Measurements from ENCODE around the gene ITLN2. TPM values are rescaled to one million over a fixed set of nuclear protein-coding genes. Genes with fewer than 3 reads are reported as not detected.
"Not testable (repeated sequence)": the region's sequence is repeated elsewhere in the genome, so short reads cannot be mapped to it uniquely, and the experiment has no call there.

The ITLN2 gene
- polyA plus RNA-seq, 1 donor (not counting 4 experiments of a cell fraction or from before 2014, with no cell fraction given) = 0.22 TPM

DNA sequence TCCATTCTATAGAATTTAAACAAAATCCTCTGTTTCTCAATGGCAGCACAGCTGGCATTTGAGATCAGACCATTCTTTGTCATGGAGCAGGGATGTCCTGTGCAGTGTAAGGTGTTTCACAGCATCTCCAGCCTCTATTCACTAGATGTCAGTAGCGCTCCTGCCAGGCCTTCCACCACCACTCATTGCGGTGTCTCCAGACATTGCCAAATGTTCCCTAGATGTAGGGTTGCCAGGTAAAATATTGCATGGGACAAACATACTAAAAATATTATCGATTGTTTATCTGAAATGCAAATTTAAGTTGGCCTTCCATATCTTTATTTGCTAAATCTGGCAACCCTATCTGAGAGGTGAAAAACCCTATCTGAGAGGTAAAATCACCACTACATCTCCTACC is 11.7 kb downstream of the ITLN2 start:
- Histone ChIP-seq H3K4me3 (ENCODE audit: control insufficient read depth in 2 of 3, extremely low read depth in 1 of 3, insufficient read depth in 2 of 3, low read depth in 1 of 3, low read length in 3 of 3) (no peak overlapping the region), H3K27me3 (ENCODE audit: control insufficient read depth, extremely low read depth, insufficient read depth, low read length) (no peaks in the 10 kb centered on the region), H3K9me1 (ENCODE audit: control insufficient read depth, extremely low read depth, insufficient read depth, low read length) (no peaks in the 10 kb centered on the region), H4K20me1 (ENCODE audit: control insufficient read depth, extremely low read depth, insufficient read depth, low read length) (no peaks in the 10 kb centered on the region), H3K9ac (ENCODE audit: control insufficient read depth, extremely low read depth, insufficient read depth, low read length) (no peak overlapping the region), H2AFZ (ENCODE audit: control insufficient read depth, low read length) (no peak overlapping the region), H3K9me3 (ENCODE audit: control insufficient read depth, low read depth, low read length) (no peaks in the 10 kb centered on the region), H3K27ac (ENCODE audit: control insufficient read depth, insufficient read depth, low read length) (no peak overlapping the region), H3K4me2 (ENCODE audit: control insufficient read depth, extremely low read depth, insufficient read depth, low read depth, low read length) (no peak overlapping the region), H3K36me3 (ENCODE audit: control insufficient read depth in 2 of 2, extremely low read depth in 1 of 2, insufficient read depth in 2 of 2, low read length in 2 of 2) (no peaks in the 10 kb centered on the region), H3K4me1 (ENCODE audit: control insufficient read depth, extremely low read depth, insufficient read depth, low read length) (peaks cover 9% of the 10 kb centered on the region), H3K79me2 (ENCODE audit: control insufficient read depth, insufficient read depth, low read length) (no peaks in the 10 kb centered on the region)
- TF ChIP-seq, protein P1, sequence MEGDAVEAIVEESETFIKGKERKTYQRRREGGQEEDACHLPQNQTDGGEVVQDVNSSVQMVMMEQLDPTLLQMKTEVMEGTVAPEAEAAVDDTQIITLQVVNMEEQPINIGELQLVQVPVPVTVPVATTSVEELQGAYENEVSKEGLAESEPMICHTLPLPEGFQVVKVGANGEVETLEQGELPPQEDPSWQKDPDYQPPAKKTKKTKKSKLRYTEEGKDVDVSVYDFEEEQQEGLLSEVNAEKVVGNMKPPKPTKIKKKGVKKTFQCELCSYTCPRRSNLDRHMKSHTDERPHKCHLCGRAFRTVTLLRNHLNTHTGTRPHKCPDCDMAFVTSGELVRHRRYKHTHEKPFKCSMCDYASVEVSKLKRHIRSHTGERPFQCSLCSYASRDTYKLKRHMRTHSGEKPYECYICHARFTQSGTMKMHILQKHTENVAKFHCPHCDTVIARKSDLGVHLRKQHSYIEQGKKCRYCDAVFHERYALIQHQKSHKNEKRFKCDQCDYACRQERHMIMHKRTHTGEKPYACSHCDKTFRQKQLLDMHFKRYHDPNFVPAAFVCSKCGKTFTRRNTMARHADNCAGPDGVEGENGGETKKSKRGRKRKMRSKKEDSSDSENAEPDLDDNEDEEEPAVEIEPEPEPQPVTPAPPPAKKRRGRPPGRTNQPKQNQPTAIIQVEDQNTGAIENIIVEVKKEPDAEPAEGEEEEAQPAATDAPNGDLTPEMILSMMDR (optimal IDR thresholded peaks at IDR 0.05 in 1 of 3, IDR thresholded peaks at IDR 0.05 in 1 of 3, conservative IDR thresholded peaks at IDR 0.05 in 1 of 3; ENCODE audit: extremely low read depth in 1 of 3, insufficient read depth in 2 of 3, low read length in 3 of 3) = peak; percentile 36 to 86 (median 48)
- TF ChIP-seq EZH2 (IDR thresholded peaks at IDR 0.05; ENCODE audit: low read length) = no peak
- DNase-seq (ENCODE audit: low read depth, low spot score) = no peak
- dilution Hi-C loops (cut with MboI; ENCODE audit: extremely low pct_ligation_motif_present, low sequenced_read_pairs) = no loop called here
- no peak for FAIRE-seq

DNA sequence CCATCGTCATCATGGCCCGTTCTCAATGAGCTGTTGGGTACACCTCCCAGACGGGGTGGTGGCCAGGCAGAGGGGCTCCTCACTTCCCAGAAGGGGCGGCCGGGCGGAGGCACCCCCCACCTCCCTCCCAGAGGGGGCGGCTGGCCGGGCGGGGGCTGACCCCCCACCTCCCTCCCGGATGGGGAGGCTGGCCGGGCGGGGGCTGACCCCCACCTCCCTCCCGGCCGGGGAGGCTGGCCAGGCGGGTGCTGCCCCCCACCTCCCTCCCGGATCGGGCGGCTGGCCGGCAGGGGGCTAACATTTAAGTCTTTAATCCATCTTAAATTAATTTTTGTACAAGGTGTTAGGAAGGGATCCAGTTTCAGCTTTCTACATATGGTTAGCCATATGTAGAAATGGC is 17.9 kb downstream of the ITLN2 start:
- H3K4me2 ChIP-seq (ENCODE audit: control insufficient read depth, extremely low read depth, insufficient read depth, low read depth, low read length); H3K9me1 ChIP-seq (ENCODE audit: control insufficient read depth, extremely low read depth, insufficient read depth, low read length); H3K4me1 ChIP-seq (ENCODE audit: control insufficient read depth, extremely low read depth, insufficient read depth, low read length); H3K27ac ChIP-seq (ENCODE audit: control insufficient read depth, insufficient read depth, low read length); H2AFZ ChIP-seq (ENCODE audit: control insufficient read depth, low read length); H3K4me3 ChIP-seq (ENCODE audit: control insufficient read depth in 2 of 3, extremely low read depth in 1 of 3, insufficient read depth in 2 of 3, low read depth in 1 of 3, low read length in 3 of 3); H3K9ac ChIP-seq (ENCODE audit: control insufficient read depth, extremely low read depth, insufficient read depth, low read length); H3K36me3 ChIP-seq (ENCODE audit: control insufficient read depth in 2 of 2, extremely low read depth in 1 of 2, insufficient read depth in 2 of 2, low read length in 2 of 2); FAIRE-seq; H4K20me1 ChIP-seq (ENCODE audit: control insufficient read depth, extremely low read depth, insufficient read depth, low read length); dilution Hi-C loops (cut with MboI; ENCODE audit: extremely low pct_ligation_motif_present, low sequenced_read_pairs); DNase-seq (ENCODE audit: low read depth, low spot score); H3K79me2 ChIP-seq (ENCODE audit: control insufficient read depth, insufficient read depth, low read length); H3K27me3 ChIP-seq (ENCODE audit: control insufficient read depth, extremely low read depth, insufficient read depth, low read length); H3K9me3 ChIP-seq (ENCODE audit: control insufficient read depth, low read depth, low read length): not testable (repeated sequence)

DNA sequence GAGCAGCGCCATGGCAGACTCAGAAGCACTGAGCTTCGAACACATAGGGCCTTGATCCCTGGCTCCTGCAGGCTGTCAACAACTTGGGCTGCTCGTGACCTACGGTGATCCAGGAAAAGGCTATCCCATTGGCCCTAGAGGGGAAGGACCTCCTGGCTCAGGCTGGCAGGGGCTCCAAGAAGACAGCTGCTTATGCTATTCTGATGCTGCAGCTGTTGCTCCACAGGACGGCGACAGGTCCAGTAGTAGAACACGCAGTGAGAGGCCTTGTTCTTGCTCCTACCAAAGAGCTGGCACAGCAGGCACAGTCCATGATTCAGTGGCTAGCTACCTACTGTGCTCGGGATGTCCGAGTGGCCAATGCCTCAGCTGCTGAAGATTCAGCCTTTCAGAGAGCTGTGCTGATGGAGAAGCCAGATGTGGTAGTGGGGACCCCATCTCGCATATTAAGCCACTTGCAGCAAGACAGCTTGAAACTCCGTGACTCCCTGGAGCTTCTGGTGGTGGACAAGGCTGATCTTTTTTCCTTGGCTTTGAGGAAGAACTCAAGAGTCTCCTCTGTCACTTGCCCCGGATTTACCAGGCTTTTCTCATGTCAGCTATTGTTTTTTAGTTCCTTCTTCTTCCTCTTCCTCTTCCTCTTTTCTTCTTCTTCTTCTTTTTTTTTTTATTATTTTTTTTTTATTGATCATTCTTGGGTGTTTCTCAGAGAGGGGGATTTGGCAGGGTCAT is 18.9 kb downstream of the ITLN2 start:
- H2AFZ ChIP-seq (ENCODE audit: control insufficient read depth, low read length) = no peak overlapping the region
- no peak overlapping the region for H3K4me2 ChIP-seq (ENCODE audit: control insufficient read depth, extremely low read depth, insufficient read depth, low read depth, low read length)
- H3K4me1 ChIP-seq (ENCODE audit: control insufficient read depth, extremely low read depth, insufficient read depth, low read length) = no peaks in the 10 kb centered on the region
- no peak overlapping the region for H3K27ac ChIP-seq (ENCODE audit: control insufficient read depth, insufficient read depth, low read length)
- no peaks in the 10 kb centered on the region for H4K20me1 ChIP-seq (ENCODE audit: control insufficient read depth, extremely low read depth, insufficient read depth, low read length)
- H3K36me3 ChIP-seq (ENCODE audit: control insufficient read depth in 2 of 2, extremely low read depth in 1 of 2, insufficient read depth in 2 of 2, low read length in 2 of 2) = no peaks in the 10 kb centered on the region
- dilution Hi-C loops (cut with MboI; ENCODE audit: extremely low pct_ligation_motif_present, low sequenced_read_pairs) = no loop called here
- H3K9me1 ChIP-seq (ENCODE audit: control insufficient read depth, extremely low read depth, insufficient read depth, low read length) = no peaks in the 10 kb centered on the region
- FAIRE-seq = no peak
- no peaks in the 10 kb centered on the region for H3K9me3 ChIP-seq (ENCODE audit: control insufficient read depth, low read depth, low read length)
- no peak for DNase-seq (ENCODE audit: low read depth, low spot score)
- no peak overlapping the region for H3K9ac ChIP-seq (ENCODE audit: control insufficient read depth, extremely low read depth, insufficient read depth, low read length)
- TF ChIP-seq, protein P1 (optimal IDR thresholded peaks at IDR 0.05 in 1 of 3, IDR thresholded peaks at IDR 0.05 in 1 of 3, conservative IDR thresholded peaks at IDR 0.05 in 1 of 3; ENCODE audit: extremely low read depth in 1 of 3, insufficient read depth in 2 of 3, low read length in 3 of 3) = no peak
- TF ChIP-seq EZH2 (IDR thresholded peaks at IDR 0.05; ENCODE audit: low read length) = no peak
- no peaks in the 10 kb centered on the region for H3K27me3 ChIP-seq (ENCODE audit: control insufficient read depth, extremely low read depth, insufficient read depth, low read length)
- no peak overlapping the region for H3K4me3 ChIP-seq (ENCODE audit: control insufficient read depth in 2 of 3, extremely low read depth in 1 of 3, insufficient read depth in 2 of 3, low read depth in 1 of 3, low read length in 3 of 3)
- H3K79me2 ChIP-seq (ENCODE audit: control insufficient read depth, insufficient read depth, low read length) = no peaks in the 10 kb centered on the region

DNA sequence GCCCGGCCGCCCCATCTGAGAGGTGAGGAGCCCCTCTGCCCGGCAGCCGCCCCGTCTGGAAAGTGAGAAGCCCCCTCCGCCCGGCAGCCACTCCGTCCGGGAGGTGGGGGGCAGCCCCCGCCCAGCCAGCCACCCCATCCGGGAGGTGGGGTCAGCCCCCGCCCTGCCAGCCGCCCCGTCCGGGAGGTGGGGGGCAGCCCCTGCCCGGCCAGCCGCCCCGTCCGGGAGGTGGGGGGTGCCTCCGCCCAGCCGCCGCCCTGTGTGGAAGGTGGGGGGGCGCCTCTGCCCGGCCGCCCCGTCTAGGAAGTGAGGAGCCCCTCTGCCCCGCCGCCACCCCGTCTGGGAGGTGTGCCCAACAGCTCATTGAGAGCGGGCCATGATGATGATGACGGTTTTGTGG is 21.3 kb downstream of the ITLN2 start:
- H2AFZ ChIP-seq (ENCODE audit: control insufficient read depth, low read length); H3K27me3 ChIP-seq (ENCODE audit: control insufficient read depth, extremely low read depth, insufficient read depth, low read length); H3K9ac ChIP-seq (ENCODE audit: control insufficient read depth, extremely low read depth, insufficient read depth, low read length); H3K4me1 ChIP-seq (ENCODE audit: control insufficient read depth, extremely low read depth, insufficient read depth, low read length); H3K4me3 ChIP-seq (ENCODE audit: control insufficient read depth in 2 of 3, extremely low read depth in 1 of 3, insufficient read depth in 2 of 3, low read depth in 1 of 3, low read length in 3 of 3); DNase-seq (ENCODE audit: low read depth, low spot score); dilution Hi-C loops (cut with MboI; ENCODE audit: extremely low pct_ligation_motif_present, low sequenced_read_pairs); H3K4me2 ChIP-seq (ENCODE audit: control insufficient read depth, extremely low read depth, insufficient read depth, low read depth, low read length); FAIRE-seq; H3K9me1 ChIP-seq (ENCODE audit: control insufficient read depth, extremely low read depth, insufficient read depth, low read length); H3K9me3 ChIP-seq (ENCODE audit: control insufficient read depth, low read depth, low read length); H3K79me2 ChIP-seq (ENCODE audit: control insufficient read depth, insufficient read depth, low read length); H3K36me3 ChIP-seq (ENCODE audit: control insufficient read depth in 2 of 2, extremely low read depth in 1 of 2, insufficient read depth in 2 of 2, low read length in 2 of 2); H3K27ac ChIP-seq (ENCODE audit: control insufficient read depth, insufficient read depth, low read length); H4K20me1 ChIP-seq (ENCODE audit: control insufficient read depth, extremely low read depth, insufficient read depth, low read length): not testable (repeated sequence)

Measured in keratinocyte (primary cell).